NB4 (cell line): ENCODE measurements around the gene ENTREP3.

Experiments
- CTCF ChIP-seq: IDR thresholded peaks from one replicate; pipeline ENCODE4 v1.5.1; 2012; ENCODE audit warnings: low read depth, low read length
- MAX ChIP-seq: IDR thresholded peaks from 2 replicates; pipeline ENCODE4 v1.6.1; 2011; ENCODE audit warnings: low read depth, low read length
- MYC ChIP-seq: IDR thresholded peaks from 2 replicates; pipeline ENCODE4 v1.6.1; 2011; ENCODE audit warnings: low read depth, low read length
- POLR2A ChIP-seq: IDR thresholded peaks from 2 replicates; pipeline ENCODE4 v1.6.1; 2011; ENCODE audit warnings: mild to moderate bottlenecking; ENCODE audit not compliant: insufficient read length; ENCODE audit errors: extremely low read depth

- TF ChIP-seq CTCF = no peak
- TF ChIP-seq POLR2A = no peak
- no peak for TF ChIP-seq MAX
- no peak for TF ChIP-seq MYC
Measured at GRCh38 chr1:155267373-155267772, 12.1 kb upstream of the ENTREP3 start.
